Astrocyte (in vitro differentiated cells and primary cell): ENCODE measurements around the gene KIF1C. TPM values are rescaled to one million over a fixed set of nuclear protein-coding genes. Genes with fewer than 3 reads are reported as not detected.
A peak's percentile ranks its signal among the peaks of the same experiment; 100 is the strongest.

Experiments used
- DNase-seq: peaks from one replicate; pipeline ENCODE4 v3.0.0-alpha.2; 2010; ENCODE audit warnings: low read depth
- FAIRE-seq: peaks from 2 replicates; lab custom pipeline; 2011; peaks lifted over from hg19 to GRCh38; lab: Jason Lieb, UNC
- H2AFZ ChIP-seq: 2 replicates; pipeline ENCODE4 v1.6.0; 2012; ENCODE audit warnings: low read depth, low read length, inconsistent platforms
- H3K27ac ChIP-seq: 2 replicates; pipeline ENCODE4 v1.5.1; 2011; ENCODE audit warnings: low read depth, low read length, inconsistent platforms
- H3K27me3 ChIP-seq: 2 replicates; pipeline ENCODE4 v1.6.0; 2011; ENCODE audit warnings: low read length, inconsistent platforms; ENCODE audit not compliant: insufficient read depth
- H3K36me3 ChIP-seq: 2 replicates; pipeline ENCODE4 v1.5.1; 2011; ENCODE audit warnings: low read length, inconsistent platforms; ENCODE audit not compliant: insufficient read depth
- H3K4me1 ChIP-seq: 2 replicates; pipeline ENCODE4 v1.5.1; 2011; ENCODE audit warnings: low read length, inconsistent platforms; ENCODE audit not compliant: insufficient read depth
- H3K4me2 ChIP-seq: 2 replicates; pipeline ENCODE4 v1.6.0; 2012; ENCODE audit warnings: low read length, inconsistent platforms
- H3K4me3 ChIP-seq: 2 replicates; pipeline ENCODE4 v1.5.1; 2011; ENCODE audit warnings: low read depth, mild to moderate bottlenecking, low read length, inconsistent platforms; ENCODE audit not compliant: insufficient read depth
- H3K79me2 ChIP-seq: 2 replicates; pipeline ENCODE4 v1.6.0; 2012; ENCODE audit warnings: mild to moderate bottlenecking, low read length, inconsistent platforms; ENCODE audit not compliant: insufficient read depth
- H3K9ac ChIP-seq: 2 replicates; pipeline ENCODE4 v1.6.0; 2012; ENCODE audit warnings: mild to moderate bottlenecking, low read length, inconsistent platforms
- H3K9me3 ChIP-seq: 2 replicates; pipeline ENCODE4 v1.5.1; 2012; ENCODE audit warnings: low read depth, mild to moderate bottlenecking, low read length, inconsistent platforms; ENCODE audit not compliant: insufficient read depth
- H4K20me1 ChIP-seq: 2 replicates; pipeline ENCODE4 v1.6.0; 2012; ENCODE audit warnings: low read length, inconsistent platforms; ENCODE audit not compliant: insufficient read depth
- H3K27ac Mint-ChIP-seq: one replicate; pipeline ENCODE4 v1.8.0; 2021; ENCODE audit warnings: mild to moderate bottlenecking, mixed read lengths; ENCODE audit not compliant: unreplicated experiment
- H3K27me3 Mint-ChIP-seq: one replicate; pipeline ENCODE4 v1.8.0; 2021; ENCODE audit warnings: low read depth, mixed read lengths; ENCODE audit not compliant: unreplicated experiment
- H3K36me3 Mint-ChIP-seq: one replicate; pipeline ENCODE4 v1.8.0; 2021; ENCODE audit warnings: low read depth, mixed read lengths; ENCODE audit not compliant: unreplicated experiment
- H3K4me1 Mint-ChIP-seq: one replicate; pipeline ENCODE4 v1.8.0; 2021; ENCODE audit warnings: low read depth, mixed read lengths; ENCODE audit not compliant: unreplicated experiment
- H3K4me3 Mint-ChIP-seq: one replicate; pipeline ENCODE4 v1.8.0; 2021; ENCODE audit warnings: mild to moderate bottlenecking, moderate library complexity, mixed read lengths; ENCODE audit not compliant: unreplicated experiment
- H3K9me3 Mint-ChIP-seq: one replicate; pipeline ENCODE4 v1.8.0; 2021; ENCODE audit warnings: mild to moderate bottlenecking, mixed read lengths; ENCODE audit not compliant: unreplicated experiment
- EZH2 ChIP-seq: IDR thresholded peaks from 2 replicates; pipeline ENCODE4 v1.6.1; 2012; ENCODE audit warnings: mild to moderate bottlenecking, low read length, inconsistent platforms; ENCODE audit not compliant: insufficient read depth
- total RNA-seq: library from RNA; stranded (reverse); gene quantifications from 2 replicates; pipeline ENCODE4 v1.2.1, GENCODE V29; 2021
- TF ChIP-seq, protein P1 (sequence below): IDR thresholded peaks from 2 replicates; pipeline ENCODE4 v1.5.1; 2011; ENCODE audit warnings: low read depth, mild to moderate bottlenecking, inconsistent platforms, low read length, moderate library complexity; ENCODE audit not compliant: insufficient read depth

KIF1C gene
- total RNA-seq, 1 donor from 2014 or later, result 109 TPM

DNA sequence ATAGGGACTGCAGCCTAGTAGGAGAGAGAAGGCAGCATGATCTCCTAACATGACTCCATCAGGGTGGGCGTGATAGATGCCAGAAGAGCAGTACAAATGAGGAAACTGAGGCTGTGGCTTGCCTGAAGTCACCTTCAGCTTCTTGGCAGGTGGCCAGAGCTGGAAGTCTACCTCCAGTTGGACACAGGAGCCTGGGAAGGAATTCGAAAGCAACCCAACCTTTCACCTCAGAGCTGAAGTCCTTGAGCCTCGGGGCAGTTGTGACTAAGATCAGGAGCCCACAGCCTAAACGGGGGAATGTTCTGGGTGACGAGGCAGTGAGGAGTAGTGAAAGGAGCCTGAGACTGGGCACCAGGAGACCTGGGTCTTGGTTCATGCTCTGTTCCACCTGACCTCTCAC, 46.9 kb downstream of the KIF1C start:
- Histone ChIP-seq H4K20me1 (no peaks in the 10 kb centered on the region), H3K27ac (no peak overlapping the region), H3K36me3 (no peaks in the 10 kb centered on the region), H3K4me1 (no peaks in the 10 kb centered on the region), H3K4me2 (no peak overlapping the region), H3K9me3 (no peaks in the 10 kb centered on the region), H3K27me3 (no peaks in the 10 kb centered on the region), H3K79me2 (no peaks in the 10 kb centered on the region), H2AFZ (no peak overlapping the region), H3K4me3 (no peak overlapping the region), H3K9ac (no peak overlapping the region)
- no peak overlapping the region for H3K4me3 Mint-ChIP-seq
- H3K27me3 Mint-ChIP-seq, result peaks cover 3% of the 10 kb centered on the region
- H3K27ac Mint-ChIP-seq, result no peak overlapping the region
- FAIRE-seq (no peak), DNase-seq (no peak)
- peaks cover 2% of the 10 kb centered on the region for H3K4me1 Mint-ChIP-seq
- H3K9me3 Mint-ChIP-seq, result no peaks in the 10 kb centered on the region
- no peaks in the 10 kb centered on the region for H3K36me3 Mint-ChIP-seq
- TF ChIP-seq, protein P1, sequence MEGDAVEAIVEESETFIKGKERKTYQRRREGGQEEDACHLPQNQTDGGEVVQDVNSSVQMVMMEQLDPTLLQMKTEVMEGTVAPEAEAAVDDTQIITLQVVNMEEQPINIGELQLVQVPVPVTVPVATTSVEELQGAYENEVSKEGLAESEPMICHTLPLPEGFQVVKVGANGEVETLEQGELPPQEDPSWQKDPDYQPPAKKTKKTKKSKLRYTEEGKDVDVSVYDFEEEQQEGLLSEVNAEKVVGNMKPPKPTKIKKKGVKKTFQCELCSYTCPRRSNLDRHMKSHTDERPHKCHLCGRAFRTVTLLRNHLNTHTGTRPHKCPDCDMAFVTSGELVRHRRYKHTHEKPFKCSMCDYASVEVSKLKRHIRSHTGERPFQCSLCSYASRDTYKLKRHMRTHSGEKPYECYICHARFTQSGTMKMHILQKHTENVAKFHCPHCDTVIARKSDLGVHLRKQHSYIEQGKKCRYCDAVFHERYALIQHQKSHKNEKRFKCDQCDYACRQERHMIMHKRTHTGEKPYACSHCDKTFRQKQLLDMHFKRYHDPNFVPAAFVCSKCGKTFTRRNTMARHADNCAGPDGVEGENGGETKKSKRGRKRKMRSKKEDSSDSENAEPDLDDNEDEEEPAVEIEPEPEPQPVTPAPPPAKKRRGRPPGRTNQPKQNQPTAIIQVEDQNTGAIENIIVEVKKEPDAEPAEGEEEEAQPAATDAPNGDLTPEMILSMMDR, result no peak
- no peak for TF ChIP-seq EZH2

DNA sequence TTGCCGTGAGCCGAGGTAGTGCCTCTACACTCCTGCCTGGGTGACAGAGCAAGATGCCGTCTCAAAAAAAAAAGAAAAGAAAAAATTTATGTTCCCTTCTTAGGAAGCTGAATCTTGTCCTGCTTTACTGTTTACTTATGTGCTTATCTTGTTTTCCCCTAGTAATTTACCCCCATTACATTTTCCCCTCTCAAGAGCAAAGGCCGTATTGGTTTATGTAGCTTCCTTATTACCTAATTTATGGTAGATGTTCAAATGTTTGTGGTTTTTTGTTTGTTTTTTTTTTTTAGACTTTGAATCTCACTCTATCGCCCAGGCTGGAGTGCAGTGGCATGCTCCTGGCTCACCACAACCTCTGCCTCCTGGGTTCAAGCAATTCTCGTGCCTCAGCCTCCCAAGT, 47.7 kb downstream of the KIF1C start:
- DNase-seq, result no peak
- H3K27ac Mint-ChIP-seq, result no peak overlapping the region
- no peak overlapping the region for H3K4me3 Mint-ChIP-seq
- no peaks in the 10 kb centered on the region for H4K20me1 ChIP-seq
- no peaks in the 10 kb centered on the region for H3K79me2 ChIP-seq
- no peak overlapping the region for H3K4me2 ChIP-seq
- H3K27me3 ChIP-seq, result no peaks in the 10 kb centered on the region
- peaks cover 4% of the 10 kb centered on the region for H3K4me1 Mint-ChIP-seq
- no peaks in the 10 kb centered on the region for H3K4me1 ChIP-seq
- TF ChIP-seq, protein P1, result no peak
- TF ChIP-seq EZH2, result no peak
- no peak overlapping the region for H3K27ac ChIP-seq
- no peak overlapping the region for H2AFZ ChIP-seq
- no peaks in the 10 kb centered on the region for H3K36me3 Mint-ChIP-seq
- no peaks in the 10 kb centered on the region for H3K27me3 Mint-ChIP-seq
- H3K9me3 ChIP-seq, result no peaks in the 10 kb centered on the region
- H3K4me3 ChIP-seq, result no peak overlapping the region
- FAIRE-seq, result no peak
- H3K9ac ChIP-seq, result no peak overlapping the region
- H3K9me3 Mint-ChIP-seq, result no peaks in the 10 kb centered on the region
- no peaks in the 10 kb centered on the region for H3K36me3 ChIP-seq

DNA sequence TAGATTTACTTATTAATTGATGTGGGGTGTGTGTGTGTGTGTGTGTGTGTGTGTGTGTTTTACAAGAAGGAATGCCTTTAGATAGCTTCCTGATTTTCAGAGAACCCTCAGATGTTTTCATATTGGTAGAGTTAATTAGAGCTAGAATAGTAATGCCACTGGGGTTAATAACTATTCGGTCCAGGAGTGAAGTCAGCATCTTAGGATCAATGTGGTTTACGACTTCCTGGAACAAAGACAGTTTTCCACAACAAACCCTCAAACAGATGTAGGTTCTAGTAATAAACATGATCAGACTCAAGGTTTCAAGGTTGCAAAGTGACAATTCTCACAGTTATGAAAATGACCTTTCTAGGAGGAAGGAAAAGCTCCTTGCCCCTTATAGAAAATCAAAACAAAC, 49.7 kb downstream of the KIF1C start:
- H3K27ac Mint-ChIP-seq, result no peak overlapping the region
- H3K27ac ChIP-seq, result no peak overlapping the region
- DNase-seq (no peak), FAIRE-seq (peak; percentile 23)
- H3K9me3 Mint-ChIP-seq, result no peaks in the 10 kb centered on the region
- no peaks in the 10 kb centered on the region for H3K36me3 Mint-ChIP-seq
- H2AFZ ChIP-seq, result no peak overlapping the region
- no peak overlapping the region for H3K4me3 ChIP-seq
- no peak overlapping the region for H3K9ac ChIP-seq
- H3K27me3 Mint-ChIP-seq, result no peaks in the 10 kb centered on the region
- no peaks in the 10 kb centered on the region for H3K4me1 ChIP-seq
- no peaks in the 10 kb centered on the region for H3K36me3 ChIP-seq
- H3K27me3 ChIP-seq, result no peaks in the 10 kb centered on the region
- H3K79me2 ChIP-seq, result no peaks in the 10 kb centered on the region
- no peak overlapping the region for H3K4me3 Mint-ChIP-seq
- TF ChIP-seq, protein P1, result no peak
- TF ChIP-seq EZH2, result no peak
- H3K4me2 ChIP-seq, result no peak overlapping the region
- H3K4me1 Mint-ChIP-seq, result peaks cover 4% of the 10 kb centered on the region
- no peaks in the 10 kb centered on the region for H3K9me3 ChIP-seq
- H4K20me1 ChIP-seq, result no peaks in the 10 kb centered on the region
